AG04449 (cell line): ENCODE data around the gene XRCC2.
"Not testable (repeated sequence)": the region's sequence is repeated elsewhere in the genome, so short reads cannot be mapped to it uniquely, and the experiment has no call there.

Experiments
- CTCF ChIA-PET: fragments of 350-600 bp; formaldehyde crosslinking; extraction: SDS; loops from one replicate; lab custom pipeline; 2021; ENCODE audit warnings: antibody characterized with exemption; lab: Yijun Ruan, JAX
- POLR2A ChIA-PET: fragments of 400-600, 350-600 bp; formaldehyde crosslinking; extraction: SDS; loops from one replicate; lab custom pipeline; 2020; ENCODE audit warnings: antibody characterized with exemption, inconsistent platforms; lab: Yijun Ruan, JAX
- DNase-seq: peaks from one replicate; pipeline ENCODE4 v3.0.0-alpha.2; 2010; ENCODE audit warnings: low read depth, low spot score
- H3K4me3 ChIP-seq: 2 replicates; pipeline ENCODE4 v1.5.1; 2011; ENCODE audit warnings: low read depth, mild to moderate bottlenecking, control low read depth, low read length
- TF ChIP-seq, protein P1 (sequence below): IDR thresholded peaks from one replicate; pipeline ENCODE4 v1.5.1; 2011; ENCODE audit warnings: mild to moderate bottlenecking, moderate library complexity, low read length, control low read depth, inconsistent platforms; ENCODE audit not compliant: insufficient read depth; ENCODE audit errors: missing control alignments

Gene XRCC2

DNA sequence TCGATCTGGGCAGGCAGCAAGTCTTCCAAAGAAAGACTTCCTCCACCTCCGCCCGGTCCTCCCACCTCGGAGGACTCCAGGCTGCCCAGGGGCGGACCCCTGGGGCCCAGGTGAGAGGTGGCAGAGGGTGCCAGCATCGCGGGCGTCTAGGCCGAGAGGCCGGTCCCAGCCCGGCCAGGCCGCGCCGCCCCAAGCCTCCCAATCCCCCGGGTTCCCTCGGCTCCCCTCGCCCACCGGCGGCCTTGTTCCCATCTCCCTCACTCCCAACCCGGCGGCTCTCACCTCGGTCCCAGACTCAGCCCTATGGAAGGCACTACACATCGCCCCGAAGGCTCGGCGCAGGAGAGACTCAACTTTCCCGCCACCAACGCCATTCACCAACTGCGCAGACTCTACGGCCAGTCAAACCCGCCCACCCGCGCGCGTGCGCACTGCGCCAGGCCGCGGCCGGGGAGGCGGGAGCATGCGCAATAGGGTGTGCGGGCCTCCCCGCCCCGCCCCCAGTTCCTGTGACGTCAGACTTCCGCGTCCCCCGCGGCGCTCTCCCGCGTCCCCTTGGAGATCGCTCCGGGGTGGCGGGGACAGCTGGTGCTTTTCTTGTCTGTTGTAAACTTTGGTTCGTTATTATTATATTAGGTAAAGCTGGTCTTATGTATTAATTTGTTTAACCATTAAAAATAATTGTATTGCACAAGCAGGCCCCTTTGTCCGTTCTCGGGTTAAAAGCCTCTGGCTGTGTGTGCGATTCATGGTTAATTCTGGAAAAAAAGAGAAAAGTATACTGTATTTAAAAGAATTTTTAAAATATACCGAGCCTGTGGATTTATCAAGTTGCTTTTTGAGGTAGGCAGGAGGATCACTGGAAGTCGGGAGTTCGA is at the start of gene XRCC2:
Gene XRCC2, minus strand, starts transcription at position 383 of the 878 bp plus-strand sequence. Its CDS starts 62 bp downstream, at position 321.
- TF ChIP-seq, protein P1, sequence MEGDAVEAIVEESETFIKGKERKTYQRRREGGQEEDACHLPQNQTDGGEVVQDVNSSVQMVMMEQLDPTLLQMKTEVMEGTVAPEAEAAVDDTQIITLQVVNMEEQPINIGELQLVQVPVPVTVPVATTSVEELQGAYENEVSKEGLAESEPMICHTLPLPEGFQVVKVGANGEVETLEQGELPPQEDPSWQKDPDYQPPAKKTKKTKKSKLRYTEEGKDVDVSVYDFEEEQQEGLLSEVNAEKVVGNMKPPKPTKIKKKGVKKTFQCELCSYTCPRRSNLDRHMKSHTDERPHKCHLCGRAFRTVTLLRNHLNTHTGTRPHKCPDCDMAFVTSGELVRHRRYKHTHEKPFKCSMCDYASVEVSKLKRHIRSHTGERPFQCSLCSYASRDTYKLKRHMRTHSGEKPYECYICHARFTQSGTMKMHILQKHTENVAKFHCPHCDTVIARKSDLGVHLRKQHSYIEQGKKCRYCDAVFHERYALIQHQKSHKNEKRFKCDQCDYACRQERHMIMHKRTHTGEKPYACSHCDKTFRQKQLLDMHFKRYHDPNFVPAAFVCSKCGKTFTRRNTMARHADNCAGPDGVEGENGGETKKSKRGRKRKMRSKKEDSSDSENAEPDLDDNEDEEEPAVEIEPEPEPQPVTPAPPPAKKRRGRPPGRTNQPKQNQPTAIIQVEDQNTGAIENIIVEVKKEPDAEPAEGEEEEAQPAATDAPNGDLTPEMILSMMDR, result no peak
- ChIA-PET CTCF (interaction anchor here (0.7 to 1.4 kb wide), 2 partner anchors 31 to 335 kb away, joined by 3 read pairs; no protein-coding TSS in a partner anchor), POLR2A (no interaction called here)
- H3K4me3 ChIP-seq, result peak within 1 kb of the TSS; percentile 86
- DNase-seq, result no peak

DNA sequence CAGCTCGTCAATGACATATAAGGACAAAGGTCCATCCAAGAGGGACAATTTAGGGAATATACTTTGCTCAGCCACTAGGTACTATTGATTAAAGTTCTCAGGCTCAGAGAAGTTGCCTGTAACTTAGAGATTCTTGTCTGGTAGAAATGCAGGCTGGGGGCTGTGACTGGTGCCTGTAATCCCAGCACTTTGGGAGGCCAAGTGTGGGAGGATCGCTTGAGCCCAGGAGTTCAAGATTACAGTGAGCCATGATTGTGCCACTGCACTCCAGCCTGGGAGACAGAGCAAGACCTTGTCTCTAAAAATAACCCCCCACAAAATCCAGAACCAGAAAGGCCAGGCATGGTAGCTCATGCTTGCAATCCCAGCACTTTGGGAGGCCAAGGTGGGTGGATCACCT is 47.4 kb upstream of the XRCC2 start:
- ChIA-PET CTCF (no interaction called here), POLR2A (no interaction called here)
- TF ChIP-seq, protein P1, result no peak
- no peak for DNase-seq
- H3K4me3 ChIP-seq, result no peak overlapping the region

DNA sequence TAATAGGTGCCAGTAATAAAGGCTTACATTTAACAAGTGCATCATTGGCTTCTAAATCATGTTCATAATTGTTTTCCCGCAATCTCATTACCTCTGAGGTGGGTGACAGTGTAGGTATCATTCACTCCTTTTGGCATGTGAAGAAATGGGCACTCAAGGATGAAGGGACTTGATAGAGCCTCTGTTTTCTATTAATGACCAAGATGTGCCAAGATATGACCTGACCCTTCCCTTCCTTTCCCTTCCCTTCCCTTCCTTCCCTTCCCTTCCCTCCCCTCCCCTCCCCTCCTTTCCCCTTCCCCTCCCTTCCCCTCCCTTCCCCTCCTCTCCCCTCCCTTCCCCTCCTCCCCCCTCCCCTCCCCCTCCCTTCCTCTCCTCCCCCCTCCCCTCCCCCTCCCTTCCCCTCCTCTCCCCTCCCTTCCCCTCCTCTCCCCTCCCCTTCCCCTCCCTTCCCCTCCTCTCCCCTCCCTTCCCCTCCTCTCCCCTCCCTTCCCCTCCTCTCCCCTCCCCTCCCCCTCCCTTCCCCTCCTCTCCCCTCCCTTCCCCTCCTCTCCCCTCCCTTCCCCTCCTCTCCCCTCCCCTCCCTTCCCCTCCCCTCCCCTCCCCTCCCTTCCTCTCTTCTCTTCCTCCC is 36.6 kb upstream of the XRCC2 start:
- H3K4me3 ChIP-seq, POLR2A ChIA-PET, DNase-seq, CTCF ChIA-PET: not testable (repeated sequence)

DNA sequence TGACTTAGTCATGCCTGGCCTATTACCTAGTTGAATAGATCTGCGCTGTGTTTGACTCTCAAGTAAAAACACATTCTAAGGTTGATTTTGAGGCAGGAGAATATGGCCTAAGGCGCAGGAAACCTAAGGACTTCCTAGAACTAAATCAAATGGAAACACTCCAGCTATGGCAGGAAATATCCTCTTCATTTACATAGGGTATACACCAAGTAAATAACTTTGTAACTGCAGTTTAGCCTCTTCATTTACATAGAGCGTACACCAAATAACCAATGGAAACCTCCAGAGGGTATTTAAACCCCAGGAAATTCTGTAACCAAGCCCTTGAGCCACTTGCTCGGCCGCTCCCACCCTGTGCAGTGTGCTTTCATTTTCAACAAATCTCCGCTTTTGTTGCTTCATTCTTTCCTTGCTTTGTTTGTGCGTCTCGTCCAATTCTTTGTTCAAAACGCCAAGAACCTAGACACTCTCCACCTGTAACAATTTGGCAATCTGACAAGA is 35.6 kb upstream of the XRCC2 start:
- H3K4me3 ChIP-seq, result no peak overlapping the region
- TF ChIP-seq, protein P1, result no peak
- no peak for DNase-seq
- CTCF ChIA-PET, result interaction anchor here (2.7 kb wide), 1 partner anchor 14 kb away, joined by 8 read pairs; no protein-coding TSS in a partner anchor
- POLR2A ChIA-PET, result no interaction called here

DNA sequence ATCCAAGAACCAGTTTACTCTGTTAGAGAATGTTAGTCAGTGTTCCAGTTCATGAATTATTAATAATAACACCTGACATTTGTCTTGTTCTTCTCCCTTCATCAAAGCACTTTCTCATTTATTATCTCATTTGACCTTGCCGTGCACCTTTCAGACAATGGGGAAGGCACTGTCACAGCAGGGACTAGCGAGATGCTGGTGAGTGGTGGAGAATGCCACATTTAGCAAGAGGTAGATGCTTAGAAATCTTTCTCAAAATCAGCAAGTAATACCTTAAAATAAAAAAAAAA is 34.2 kb upstream of the XRCC2 start:
- ChIA-PET POLR2A (no interaction called here), CTCF (interaction anchor here (2.7 kb wide), 1 partner anchor 15 kb away, joined by 8 read pairs; no protein-coding TSS in a partner anchor)
- H3K4me3 ChIP-seq, result no peak overlapping the region
- DNase-seq, result no peak
- TF ChIP-seq, protein P1, result no peak

DNA sequence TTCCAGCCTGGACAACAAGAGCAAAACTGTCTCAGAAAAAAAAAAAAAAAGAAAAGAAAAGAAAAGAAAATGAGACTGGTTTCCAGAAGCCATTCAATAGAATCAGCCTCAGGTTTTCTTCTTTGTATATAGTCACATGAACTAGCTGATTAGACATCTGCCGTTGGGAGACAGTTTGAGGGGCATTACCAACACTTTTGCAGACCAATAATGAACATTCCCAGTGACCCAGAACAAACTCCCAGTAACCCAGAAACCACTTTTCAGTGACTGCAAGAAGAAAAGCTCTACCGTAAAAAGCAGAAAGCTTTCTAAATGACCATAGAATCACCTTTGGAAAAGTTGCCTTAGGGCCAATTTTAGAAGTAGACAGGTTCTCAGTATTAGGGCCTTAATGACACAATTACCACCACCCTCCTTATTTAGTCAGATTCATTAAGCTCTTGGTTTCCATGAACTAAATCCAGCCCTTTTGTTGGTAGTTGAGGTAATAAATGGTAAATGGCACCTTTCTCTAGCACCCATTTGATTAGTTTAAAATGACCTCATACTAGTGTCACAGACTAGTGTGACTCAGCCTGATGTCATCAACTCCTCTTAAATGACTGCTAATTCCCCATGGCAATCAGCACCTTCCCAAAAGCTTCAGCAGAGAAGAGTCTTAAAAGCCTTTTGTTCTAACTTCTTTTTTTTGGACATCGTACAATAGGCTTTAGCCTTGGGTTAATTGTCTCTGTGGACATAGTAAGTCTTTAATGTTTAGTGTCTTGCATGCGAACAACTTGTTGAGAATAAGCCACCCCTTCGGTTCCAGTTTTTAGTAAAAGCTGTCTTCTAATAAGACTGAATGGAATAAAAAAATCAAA is 33.6 kb upstream of the XRCC2 start:
- DNase-seq, result no peak
- no peak overlapping the region for H3K4me3 ChIP-seq
- TF ChIP-seq, protein P1, result no peak
- ChIA-PET CTCF (interaction anchor here (0.7 to 2.7 kb wide), 3 partner anchors 11 to 16 kb away, joined by 3 to 8 read pairs (median 4); no protein-coding TSS in a partner anchor), POLR2A (no interaction called here)
